ENCODE data around the gene ATRIP.
"Not testable (repeated sequence)": the region's sequence is repeated elsewhere in the genome, so short reads cannot be mapped to it uniquely, and the experiment has no call there.

Gene ATRIP

DNA sequence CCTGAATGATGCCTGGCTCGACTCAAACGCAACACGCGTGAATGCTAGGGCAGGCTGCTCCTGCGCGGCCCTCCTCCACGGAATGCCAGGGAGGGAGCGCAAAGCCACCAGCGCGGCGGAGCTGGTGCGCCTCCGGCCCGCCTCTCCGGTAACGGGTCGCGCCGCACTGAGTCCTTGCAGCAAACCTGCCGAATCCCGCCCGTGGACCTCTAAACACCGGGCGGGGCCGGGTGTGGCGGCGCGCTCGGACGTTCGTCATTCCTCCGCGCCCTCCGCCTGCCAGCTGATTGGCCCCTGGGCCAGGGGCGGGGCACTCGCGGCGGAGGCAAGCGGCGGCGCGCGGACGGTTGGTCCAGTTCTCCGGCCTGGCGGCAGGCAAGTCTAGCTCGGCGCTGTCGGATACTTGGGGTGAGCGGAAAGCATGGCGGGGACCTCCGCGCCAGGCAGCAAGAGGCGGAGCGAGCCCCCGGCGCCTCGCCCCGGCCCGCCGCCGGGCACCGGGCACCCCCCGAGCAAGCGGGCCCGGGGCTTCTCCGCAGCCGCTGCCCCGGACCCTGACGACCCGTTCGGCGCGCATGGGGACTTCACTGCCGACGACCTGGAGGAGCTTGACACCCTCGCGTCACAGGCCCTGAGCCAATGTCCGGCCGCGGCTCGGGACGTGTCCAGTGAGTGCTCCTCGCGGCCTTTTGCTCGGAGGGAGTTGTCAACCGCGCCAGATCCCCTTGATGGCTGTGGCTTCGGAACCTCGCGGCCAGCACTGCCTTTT, at the start of gene ATRIP:
Gene ATRIP (plus strand): TSS at position 313 of the 769 bp plus-strand sequence. CDS start 109 bp downstream, at position 422.
- DNase-seq (ENCODE audit: low read depth): peak; percentile 92

GRCh38 chr3:48397767-48398681, 48.5 kb upstream of the ATRIP start:
- no peak for DNase-seq (ENCODE audit: low read depth)

DNA sequence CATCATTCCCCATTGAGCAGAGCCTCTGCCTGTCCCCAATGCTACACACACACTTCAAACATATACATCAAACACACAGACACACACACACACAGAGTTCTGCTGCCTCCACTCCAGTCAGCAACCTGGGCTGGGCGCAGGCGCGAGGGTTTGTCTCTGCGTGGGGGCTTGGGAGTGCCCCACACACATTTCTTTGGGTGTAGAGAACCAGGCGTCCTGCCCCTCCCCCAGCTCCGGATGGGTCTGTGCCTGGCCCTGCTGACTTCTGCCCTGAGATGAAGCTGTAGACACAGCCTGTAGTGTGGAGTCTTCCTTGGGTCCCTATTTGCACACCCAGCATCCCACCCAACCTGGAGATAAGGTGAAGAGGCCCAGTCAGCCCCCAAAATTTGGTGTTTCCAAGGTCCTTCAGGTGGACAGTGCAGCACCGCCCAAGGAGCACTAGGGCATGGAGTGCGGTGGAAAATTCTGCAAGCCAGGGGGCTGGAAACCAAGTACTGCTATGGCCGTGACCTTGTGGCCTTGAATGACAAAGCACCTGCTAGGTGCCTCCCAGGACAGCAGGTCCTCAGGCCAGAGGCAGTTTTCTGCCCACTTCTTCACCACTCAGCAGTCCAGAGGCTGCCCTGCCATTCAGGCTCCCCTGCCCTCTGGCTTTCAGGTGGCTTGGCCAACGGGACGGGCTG, 47.7 kb upstream of the ATRIP start:
- no peak for DNase-seq (ENCODE audit: low read depth)

GRCh38 chr3:48399387-48400172, 47.0 kb upstream of the ATRIP start:
- no peak for DNase-seq (ENCODE audit: low read depth)

DNA sequence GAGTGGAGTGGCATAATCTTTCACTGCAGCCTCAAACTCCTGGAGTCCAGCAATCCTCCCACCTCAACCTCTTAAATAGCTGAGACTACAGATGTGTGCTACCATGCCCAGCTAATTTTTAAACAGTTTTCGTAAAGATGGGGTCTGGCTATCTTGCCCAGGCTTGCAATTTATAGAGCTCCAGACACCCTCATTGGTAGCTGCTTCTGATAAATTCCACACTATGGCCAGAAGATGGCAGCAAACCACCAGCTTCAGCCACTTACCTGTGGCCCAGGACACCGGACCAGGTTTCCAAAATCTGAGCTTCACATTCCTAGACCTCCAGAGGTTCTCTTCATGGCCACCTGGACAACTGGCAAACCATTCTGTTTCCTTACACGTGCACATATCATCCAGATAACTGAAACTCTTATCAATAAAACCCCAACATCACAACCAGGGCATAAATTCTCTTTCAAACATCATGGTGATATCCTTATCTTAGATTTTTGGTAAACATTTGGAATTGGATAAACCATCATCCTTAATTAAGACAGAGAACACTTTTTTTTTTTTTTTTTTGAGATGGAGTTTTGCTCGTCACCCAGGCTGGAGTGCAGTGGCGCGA, 45.6 kb upstream of the ATRIP start:
- peak; percentile 57 for DNase-seq (ENCODE audit: low read depth)

GRCh38 chr3:48401434-48401901, 45.1 kb upstream of the ATRIP start:
- not testable (repeated sequence) for DNase-seq (ENCODE audit: low read depth)

- DNase-seq (ENCODE audit: low read depth): peak; percentile 90
Observed at GRCh38 chr3:48402281-48402732, 44.2 kb upstream of the ATRIP start.

DNA sequence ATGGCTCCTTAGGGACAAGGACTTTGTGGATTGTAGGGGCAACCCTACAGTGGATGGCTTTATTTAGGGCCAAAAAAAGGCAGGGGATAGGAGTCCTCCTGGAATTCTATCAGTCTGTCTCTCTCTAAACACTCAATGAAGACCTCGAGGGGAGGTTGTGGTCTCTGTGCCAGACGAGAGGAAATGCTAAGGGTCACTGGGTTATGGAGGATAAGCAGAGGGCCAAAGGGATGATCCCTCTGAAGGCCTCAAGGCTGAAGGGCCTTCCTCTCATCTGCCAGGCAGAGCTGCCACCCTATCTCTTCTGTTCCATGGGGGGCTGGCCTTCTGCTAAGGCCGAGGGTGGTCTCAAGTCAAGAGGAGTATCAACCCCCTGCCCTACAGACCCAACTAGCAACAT, 43.6 kb upstream of the ATRIP start:
- DNase-seq (ENCODE audit: low read depth): no peak

- no peak for DNase-seq (ENCODE audit: low read depth)
Observed at GRCh38 chr3:48403533-48404439, 42.8 kb upstream of the ATRIP start.

GRCh38 chr3:48404440-48405342, 41.8 kb upstream of the ATRIP start:
- no peak for DNase-seq (ENCODE audit: low read depth)

DNA sequence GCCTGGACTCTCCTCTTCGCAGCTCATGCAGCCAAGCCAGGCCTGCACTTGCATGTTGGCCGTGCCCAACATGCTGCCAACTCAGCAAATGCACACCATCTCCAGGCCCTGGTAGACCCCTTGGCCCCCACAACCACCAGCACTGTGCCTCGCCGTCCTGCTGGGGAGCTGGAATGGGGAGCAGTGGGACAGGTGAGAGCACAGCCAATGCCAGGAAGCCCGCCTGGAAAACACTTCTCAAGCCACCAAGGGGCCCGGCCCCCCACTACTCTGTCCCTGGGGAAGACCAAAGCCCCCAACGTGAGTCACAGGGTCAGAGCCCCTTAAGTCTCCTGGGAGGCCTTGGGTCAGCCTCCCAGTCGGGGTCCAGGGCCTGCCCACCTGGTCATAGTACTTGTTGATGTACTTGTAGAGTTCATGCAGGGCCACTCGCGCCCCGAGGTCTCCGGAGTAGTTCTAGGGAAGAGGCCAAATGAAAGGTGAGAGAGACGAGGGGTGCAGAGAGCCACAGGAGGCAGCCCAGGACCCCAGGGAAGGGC, 41.1 kb upstream of the ATRIP start:
- DNase-seq (ENCODE audit: low read depth): no peak

GRCh38 chr3:48405971-48406370, 40.6 kb upstream of the ATRIP start:
- DNase-seq (ENCODE audit: low read depth): no peak

DNA sequence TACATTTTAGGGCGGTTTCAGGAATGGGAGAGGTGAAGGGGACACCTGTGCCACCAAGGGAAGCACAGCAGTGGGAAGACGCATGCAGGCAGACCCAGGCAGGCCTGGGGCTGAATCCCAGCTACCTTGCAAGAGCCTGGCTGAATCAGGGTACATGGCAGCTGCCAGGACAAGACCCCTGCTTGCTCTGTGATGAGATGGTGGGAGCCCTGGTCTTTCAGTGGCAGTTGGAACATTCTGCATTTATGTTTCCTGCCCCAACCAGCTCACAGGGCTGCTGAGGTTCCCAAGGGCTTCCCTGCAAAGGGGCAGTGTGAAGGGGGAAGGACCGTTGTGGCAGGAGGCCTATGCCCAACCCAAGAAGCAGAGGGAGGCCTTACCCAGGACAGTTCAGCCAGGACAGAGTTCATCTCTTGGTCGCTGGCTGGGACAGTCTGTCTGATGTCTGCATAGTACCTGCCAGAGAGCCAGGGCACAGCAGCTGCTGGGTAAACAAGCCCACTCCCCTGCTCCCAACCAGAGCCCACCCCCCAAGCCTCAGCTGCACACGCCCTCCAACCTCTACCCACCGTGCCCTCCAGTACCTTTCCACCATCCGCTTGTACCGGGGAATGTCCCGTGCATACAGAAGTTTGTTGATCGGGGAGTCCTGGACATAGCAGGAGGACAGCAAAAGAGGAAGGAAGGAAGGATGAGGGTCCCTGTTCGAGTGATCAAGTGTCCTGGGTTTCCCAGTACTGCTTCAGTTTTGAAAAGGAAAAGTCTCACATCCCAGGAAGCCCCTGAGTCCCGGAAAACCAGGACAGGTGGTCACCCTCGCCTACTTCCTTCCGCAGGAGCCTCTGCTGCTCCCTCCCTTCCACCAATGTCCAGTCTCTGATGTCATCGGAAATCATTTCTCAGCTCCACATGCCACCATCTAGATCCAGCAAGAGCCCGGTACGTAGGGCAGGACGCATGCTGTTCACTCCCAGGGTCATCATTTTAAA, 39.8 kb upstream of the ATRIP start:
- DNase-seq (ENCODE audit: low read depth): no peak

- DNase-seq (ENCODE audit: low read depth): no peak
Observed at GRCh38 chr3:48407542-48408099, 38.9 kb upstream of the ATRIP start.

DNA sequence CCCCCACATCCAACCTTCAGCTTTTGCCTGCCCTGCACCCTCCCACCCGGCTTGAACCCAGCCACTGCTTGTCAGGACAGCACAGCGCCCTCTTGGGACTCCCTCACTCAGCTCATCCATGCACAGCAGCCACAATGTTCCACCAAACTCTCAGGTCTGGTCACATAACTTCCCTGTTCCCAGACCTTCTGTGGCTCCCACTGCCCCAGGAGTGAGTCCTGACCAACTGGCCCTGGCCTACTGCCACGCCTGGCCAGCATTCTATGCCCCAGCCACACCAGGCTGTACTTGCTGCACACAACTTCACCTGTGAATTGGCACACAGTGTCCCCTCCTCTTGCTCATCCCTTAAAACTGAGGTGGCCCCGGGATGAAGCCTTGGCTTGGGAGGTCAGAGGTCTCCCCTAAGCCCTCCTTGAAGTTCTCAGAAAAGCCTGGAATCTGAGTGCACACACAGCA, 37.7 kb upstream of the ATRIP start:
- DNase-seq (ENCODE audit: low read depth): no peak

DNA sequence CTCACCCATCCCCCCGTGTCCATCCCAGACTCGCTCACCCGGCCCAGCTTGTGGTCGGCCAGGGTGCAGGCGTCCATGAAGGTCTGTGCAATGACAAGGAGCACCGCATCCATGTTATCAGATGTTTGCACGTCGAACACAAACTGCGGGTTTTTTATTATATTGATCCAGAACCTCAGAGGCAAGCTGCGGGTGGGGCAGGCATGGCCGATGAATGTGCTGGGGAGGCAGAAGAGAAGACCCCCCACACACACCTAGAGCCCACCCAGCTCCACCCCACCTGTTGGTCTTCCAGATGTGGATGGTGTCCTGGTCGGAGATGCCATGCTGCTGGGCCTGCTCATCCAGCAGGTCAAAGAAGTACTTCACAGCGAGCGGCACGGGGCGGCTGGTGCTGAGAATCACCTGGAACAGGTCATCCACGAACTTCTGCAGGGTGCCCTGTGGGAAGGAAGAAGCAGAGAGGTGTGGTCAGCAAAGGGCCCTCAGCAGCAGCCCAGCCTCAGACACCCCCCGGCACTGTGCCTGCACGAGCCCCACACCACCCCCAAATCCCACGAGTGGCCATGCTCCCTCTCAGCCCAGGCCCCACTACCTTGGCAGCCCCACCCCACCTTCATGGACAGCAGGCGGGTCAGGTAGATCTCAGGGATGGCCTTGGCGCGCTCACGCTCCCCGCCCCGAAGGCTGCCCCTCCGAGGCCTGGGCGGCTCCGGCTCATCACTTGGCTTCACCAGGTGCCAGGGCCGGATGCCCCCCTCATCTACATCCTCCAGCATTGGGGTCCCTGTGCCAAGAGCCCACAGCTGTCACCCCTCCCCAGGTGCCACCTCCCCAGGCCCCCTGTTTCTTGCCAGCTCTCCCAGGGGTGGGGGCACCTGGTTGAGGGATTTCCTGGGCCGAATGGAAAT, 37.0 kb upstream of the ATRIP start:
- no peak for DNase-seq (ENCODE audit: low read depth)
